ENCODE measurements around the gene ZC3H15. TPM values are rescaled to one million over a fixed set of nuclear protein-coding genes. Genes with fewer than 3 reads are reported as not detected.

The ZC3H15 gene
- total RNA-seq, 2 donors from 2014 or later: 26.4 to 55.8 TPM

DNA sequence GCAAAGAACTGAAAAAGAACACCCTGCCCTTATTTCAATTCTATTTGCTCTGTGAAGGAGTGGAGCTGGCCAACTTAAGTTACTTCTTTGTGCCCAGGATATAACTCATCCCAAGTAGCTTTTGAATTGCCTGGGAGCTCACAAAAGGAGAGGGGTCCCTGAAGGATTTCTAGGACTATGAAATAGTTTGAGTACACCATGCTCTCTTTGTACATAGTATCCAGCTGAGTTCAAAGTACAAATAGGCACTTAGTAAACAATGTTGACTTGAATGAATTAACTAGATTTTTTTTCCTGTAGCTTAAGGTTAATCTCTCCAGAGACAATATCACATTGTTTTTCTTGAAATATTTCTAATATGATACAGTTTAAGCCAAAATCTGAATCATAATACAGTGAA is 47.7 kb downstream of the ZC3H15 start:
- no peak for ATAC-seq
- intact Hi-C loops (cut with DNase I): no loop called here
- TF ChIP-seq, protein P1, sequence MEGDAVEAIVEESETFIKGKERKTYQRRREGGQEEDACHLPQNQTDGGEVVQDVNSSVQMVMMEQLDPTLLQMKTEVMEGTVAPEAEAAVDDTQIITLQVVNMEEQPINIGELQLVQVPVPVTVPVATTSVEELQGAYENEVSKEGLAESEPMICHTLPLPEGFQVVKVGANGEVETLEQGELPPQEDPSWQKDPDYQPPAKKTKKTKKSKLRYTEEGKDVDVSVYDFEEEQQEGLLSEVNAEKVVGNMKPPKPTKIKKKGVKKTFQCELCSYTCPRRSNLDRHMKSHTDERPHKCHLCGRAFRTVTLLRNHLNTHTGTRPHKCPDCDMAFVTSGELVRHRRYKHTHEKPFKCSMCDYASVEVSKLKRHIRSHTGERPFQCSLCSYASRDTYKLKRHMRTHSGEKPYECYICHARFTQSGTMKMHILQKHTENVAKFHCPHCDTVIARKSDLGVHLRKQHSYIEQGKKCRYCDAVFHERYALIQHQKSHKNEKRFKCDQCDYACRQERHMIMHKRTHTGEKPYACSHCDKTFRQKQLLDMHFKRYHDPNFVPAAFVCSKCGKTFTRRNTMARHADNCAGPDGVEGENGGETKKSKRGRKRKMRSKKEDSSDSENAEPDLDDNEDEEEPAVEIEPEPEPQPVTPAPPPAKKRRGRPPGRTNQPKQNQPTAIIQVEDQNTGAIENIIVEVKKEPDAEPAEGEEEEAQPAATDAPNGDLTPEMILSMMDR (IDR thresholded peaks at IDR 0.05): no peak
- Histone ChIP-seq H3K27ac (no peak overlapping the region), H3K36me3 (replicated peaks in 1 of 2; ENCODE audit: insufficient read depth in 1 of 2, low read depth in 2 of 2) (no peaks in the 10 kb centered on the region), H3K4me3 (no peak overlapping the region), H3K9me3 (no peaks in the 10 kb centered on the region), H3K4me1 (peaks cover 10% of the 10 kb centered on the region), H3K27me3 (no peaks in the 10 kb centered on the region)
- DNase-seq: no peak

DNA sequence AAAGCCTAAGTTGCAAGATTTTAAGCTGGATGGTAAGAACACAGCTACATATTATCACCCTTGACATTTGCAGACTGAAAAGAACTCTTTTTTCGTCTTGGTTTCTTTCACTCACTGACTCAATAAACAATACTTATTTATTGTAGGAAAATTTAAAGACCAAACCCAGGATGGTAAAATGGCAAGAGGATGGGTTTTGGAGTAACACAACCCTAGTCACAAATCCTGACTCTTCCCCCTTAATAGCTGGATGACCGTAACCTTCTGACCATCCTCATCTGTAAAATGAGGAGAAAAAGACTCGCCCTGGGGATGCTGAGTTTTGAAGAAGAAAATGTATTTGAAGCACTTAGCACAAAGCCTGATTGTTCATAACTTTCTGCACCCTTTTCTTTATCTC is 48.3 kb downstream of the ZC3H15 start:
- Histone ChIP-seq H3K4me1 (peaks cover 10% of the 10 kb centered on the region), H3K27me3 (no peaks in the 10 kb centered on the region), H3K9me3 (no peaks in the 10 kb centered on the region), H3K36me3 (replicated peaks in 1 of 2; ENCODE audit: insufficient read depth in 1 of 2, low read depth in 2 of 2) (no peaks in the 10 kb centered on the region), H3K27ac (no peak overlapping the region), H3K4me3 (no peak overlapping the region)
- DNase-seq: no peak
- 85 to 91% methylated on average over 3 of the region's 3 CpGs for WGBS, 2 donors
- ATAC-seq: no peak
- intact Hi-C loops (cut with DNase I): no loop called here
- TF ChIP-seq, protein P1 (IDR thresholded peaks at IDR 0.05): no peak
- no peak for TF ChIP-seq POLR2A (IDR thresholded peaks at IDR 0.05)

DNA sequence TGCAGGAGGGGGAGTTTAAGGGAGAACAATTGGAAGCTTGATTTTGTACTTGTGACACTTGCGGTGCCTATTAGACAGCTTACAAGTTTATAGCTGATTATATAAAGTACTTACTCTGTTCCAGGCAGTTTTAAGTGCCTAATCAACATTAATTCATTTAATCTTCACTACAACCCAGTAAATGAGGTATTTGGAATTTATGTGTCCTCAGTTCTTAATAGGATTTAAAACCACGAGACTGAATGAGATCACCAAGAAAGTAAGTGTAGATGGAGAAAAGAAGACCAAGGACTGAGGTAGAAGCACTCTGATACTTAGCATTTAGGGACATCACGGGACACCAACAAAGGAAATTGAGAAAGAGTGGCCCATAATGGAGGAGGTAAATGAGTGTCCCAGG is 49.8 kb downstream of the ZC3H15 start:
- H3K27ac ChIP-seq: no peak overlapping the region
- ATAC-seq (no peak), DNase-seq (no peak)
- H3K36me3 ChIP-seq (replicated peaks in 1 of 2; ENCODE audit: insufficient read depth in 1 of 2, low read depth in 2 of 2): no peaks in the 10 kb centered on the region
- intact Hi-C loops (cut with DNase I): no loop called here
- peaks cover 10% of the 10 kb centered on the region for H3K4me1 ChIP-seq
- WGBS, 2 donors: 77 to 87% methylated on average over 3 of the region's 3 CpGs
- TF ChIP-seq, protein P1 (IDR thresholded peaks at IDR 0.05): no peak
- no peak for TF ChIP-seq POLR2A (IDR thresholded peaks at IDR 0.05)
- H3K27me3 ChIP-seq: no peaks in the 10 kb centered on the region
- H3K4me3 ChIP-seq: no peak overlapping the region
- no peaks in the 10 kb centered on the region for H3K9me3 ChIP-seq

DNA sequence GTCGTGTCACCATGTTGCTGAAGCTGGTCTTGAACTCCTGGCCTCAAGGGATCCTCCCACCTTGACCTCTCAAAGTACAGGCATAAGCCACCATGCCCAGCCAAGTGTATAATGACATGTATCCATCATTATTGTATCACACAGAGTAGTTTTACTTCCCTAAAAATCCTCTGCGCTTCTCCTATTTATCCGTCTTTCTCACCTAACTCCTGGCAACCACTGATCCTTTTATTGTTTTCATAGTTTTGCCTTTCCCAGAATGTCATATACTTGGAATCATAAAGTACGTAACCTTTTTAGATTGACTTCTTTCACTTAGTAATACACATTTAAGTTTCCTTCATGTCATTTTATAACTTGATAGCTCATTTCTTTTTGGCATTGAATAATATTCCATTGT is 51.0 kb downstream of the ZC3H15 start:
- Histone ChIP-seq H3K9me3 (no peaks in the 10 kb centered on the region), H3K36me3 (replicated peaks in 1 of 2; ENCODE audit: insufficient read depth in 1 of 2, low read depth in 2 of 2) (no peaks in the 10 kb centered on the region), H3K27me3 (no peaks in the 10 kb centered on the region), H3K4me3 (no peak overlapping the region), H3K4me1 (peaks cover 10% of the 10 kb centered on the region), H3K27ac (no peak overlapping the region)
- intact Hi-C loops (cut with DNase I): no loop called here
- 85 to 88% methylated on average over 4 of the region's 4 CpGs for WGBS, 2 donors
- no peak for DNase-seq
- no peak for ATAC-seq
- TF ChIP-seq POLR2A (IDR thresholded peaks at IDR 0.05): no peak
- TF ChIP-seq, protein P1 (IDR thresholded peaks at IDR 0.05): no peak

DNA sequence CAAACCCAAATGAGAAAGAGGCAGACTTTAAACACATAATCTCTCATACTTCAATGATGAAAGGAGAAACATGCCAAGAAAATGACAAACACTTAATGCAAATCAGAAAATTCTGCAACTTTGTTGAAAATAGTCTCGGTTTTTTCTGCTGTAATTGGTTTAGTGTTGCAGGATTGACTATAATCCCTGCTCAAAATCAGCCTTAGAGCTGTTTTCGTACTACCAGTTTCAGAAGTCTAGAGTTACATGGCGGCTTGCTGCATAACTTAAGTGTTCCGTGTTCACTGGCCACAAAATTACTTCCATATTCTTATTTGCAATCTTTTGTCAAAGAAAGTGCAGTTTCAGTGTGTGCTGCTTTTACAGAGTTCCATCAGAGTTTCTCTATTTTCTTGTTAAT is 54.9 kb downstream of the ZC3H15 start:
- Histone ChIP-seq H3K27ac (no peak overlapping the region), H3K9me3 (no peaks in the 10 kb centered on the region), H3K4me1 (peaks cover 5% of the 10 kb centered on the region), H3K4me3 (no peak overlapping the region), H3K27me3 (no peaks in the 10 kb centered on the region), H3K36me3 (replicated peaks in 1 of 2; ENCODE audit: insufficient read depth in 1 of 2, low read depth in 2 of 2) (no peaks in the 10 kb centered on the region)
- DNase-seq (no peak), ATAC-seq (no peak)
- intact Hi-C loops (cut with DNase I): no loop called here
- 88 to 89% methylated on average over 4 of the region's 4 CpGs for WGBS, 2 donors
- TF ChIP-seq, protein P1 (IDR thresholded peaks at IDR 0.05): no peak
- no peak for TF ChIP-seq POLR2A (IDR thresholded peaks at IDR 0.05)
